Renal cortex interstitium (tissue), 11 donors: ENCODE data around the gene IRF2. TPM values are rescaled to one million over a fixed set of nuclear protein-coding genes. Genes with fewer than 3 reads are reported as not detected.
"Not testable (repeated sequence)": the region's sequence is repeated elsewhere in the genome, so short reads cannot be mapped to it uniquely, and the experiment has no call there.

ENCODE experiments used
- DNase-seq, 11 donors: peaks; one replicate each; pipeline ENCODE4 v3.0.0-alpha.2; 2013; ENCODE audit warnings: low read depth in 9 of 11, low spot score in 4 of 11; ENCODE audit errors: extremely low read depth in 1 of 11
- polyA plus RNA-seq, 3 donors: library from polyadenylated mRNA; unstranded; fragments of 120-200 nt; gene quantifications; one replicate each; pipeline ENCODE4 v1.2.1, GENCODE V29; 2013; ENCODE audit not compliant: insufficient read length in 3 of 3

The IRF2 gene
- polyA plus RNA-seq, 3 donors: 30.9 to 35.1 (median 31.4) TPM

DNA sequence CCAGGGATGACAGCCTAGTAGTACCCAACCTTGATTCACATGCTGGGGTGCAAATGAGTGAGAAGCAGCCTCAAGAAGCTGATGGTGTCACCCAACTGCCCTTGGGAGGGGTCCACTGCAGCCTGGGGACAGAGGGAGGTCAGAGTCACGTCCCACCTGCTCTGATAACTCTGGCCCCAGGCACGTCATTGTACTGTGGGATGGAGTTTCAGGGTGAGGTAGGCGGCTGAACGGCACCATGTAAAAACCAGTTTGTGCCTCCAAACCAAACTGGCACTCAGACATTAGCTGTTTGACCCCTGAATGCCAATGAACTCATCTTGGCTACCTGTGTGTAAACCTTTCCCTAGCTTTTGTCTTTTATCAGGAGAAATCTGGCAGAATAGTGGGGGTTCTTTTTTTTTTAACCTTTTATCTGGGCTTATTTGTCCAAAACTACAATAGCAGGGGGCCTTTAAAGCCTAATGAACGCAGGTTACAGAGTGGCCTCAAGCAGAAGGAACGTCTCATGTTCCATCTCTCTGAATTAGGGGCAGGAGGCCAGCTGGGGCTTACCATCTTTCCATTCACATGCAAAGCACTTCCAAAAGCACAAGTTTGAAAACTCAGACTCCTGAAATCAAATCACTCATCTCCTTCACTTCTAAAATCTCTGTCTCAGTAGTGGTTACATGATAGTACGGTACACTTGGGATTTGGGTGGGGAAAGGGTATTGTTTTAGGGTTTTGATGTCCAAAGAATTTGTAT lies 89.4 kb downstream of the IRF2 start:
- DNase-seq: no peak

DNA sequence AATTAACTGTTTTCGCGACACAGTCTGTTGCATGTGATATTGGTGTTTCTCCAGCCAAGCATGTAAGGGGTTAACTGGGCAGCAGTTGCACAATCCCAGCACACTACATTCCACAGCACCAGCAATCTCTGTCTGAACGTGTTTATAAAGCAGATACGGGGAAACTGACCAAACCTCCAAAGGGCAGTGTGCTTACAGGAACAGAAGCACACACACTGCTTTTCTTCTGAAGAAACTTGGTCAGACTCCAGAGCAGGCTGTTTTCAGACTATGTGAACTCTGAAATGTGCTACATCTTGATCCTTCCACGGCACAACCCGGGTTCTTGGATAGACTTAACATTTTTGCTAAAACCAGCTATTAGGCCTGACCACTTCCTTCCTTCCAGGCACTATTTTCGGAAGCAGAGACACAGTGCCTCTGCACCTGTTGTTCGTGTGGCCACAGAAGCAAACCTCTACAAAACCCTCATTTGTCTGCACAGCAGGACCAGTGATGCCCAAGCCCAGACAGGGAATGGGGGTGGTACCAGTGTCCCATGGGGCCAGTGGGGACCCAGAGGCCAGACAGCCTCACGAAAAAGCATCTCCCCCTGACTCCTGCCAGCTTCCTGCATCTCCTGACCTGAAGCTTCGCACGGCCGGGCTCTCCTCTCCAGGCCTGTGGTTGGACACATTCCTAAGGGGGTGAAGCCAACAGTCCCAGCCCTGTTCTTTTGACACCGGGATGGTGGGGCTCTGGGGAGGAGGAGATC lies 90.1 kb downstream of the IRF2 start:
- DNase-seq: no peak

DNA sequence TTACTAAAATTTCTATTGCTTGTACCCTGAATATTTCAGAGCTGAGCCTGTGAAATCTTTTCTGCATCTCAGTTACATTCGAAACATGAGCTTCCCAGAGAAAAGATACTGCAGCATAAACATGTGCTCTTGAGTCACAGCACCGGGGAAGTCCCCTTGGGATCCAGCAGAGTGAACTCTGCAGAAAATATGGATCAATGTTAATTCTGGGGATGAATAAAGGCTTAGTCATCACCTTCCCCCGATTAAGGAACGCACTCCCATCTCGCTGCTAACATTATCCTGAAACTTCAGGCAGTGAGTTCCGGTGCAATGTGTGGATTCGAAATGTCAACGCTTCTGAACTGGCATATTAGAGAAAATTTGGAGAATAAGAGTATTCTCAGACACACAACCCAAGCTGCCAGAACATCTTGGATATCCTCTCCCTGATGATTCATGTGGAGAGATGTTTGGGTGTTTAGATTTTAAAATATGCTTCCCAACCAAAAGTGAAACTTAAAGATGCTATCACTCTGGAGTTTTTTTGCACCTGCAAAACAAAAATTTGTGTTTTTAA lies 90.8 kb downstream of the IRF2 start:
- no peak for DNase-seq

DNA sequence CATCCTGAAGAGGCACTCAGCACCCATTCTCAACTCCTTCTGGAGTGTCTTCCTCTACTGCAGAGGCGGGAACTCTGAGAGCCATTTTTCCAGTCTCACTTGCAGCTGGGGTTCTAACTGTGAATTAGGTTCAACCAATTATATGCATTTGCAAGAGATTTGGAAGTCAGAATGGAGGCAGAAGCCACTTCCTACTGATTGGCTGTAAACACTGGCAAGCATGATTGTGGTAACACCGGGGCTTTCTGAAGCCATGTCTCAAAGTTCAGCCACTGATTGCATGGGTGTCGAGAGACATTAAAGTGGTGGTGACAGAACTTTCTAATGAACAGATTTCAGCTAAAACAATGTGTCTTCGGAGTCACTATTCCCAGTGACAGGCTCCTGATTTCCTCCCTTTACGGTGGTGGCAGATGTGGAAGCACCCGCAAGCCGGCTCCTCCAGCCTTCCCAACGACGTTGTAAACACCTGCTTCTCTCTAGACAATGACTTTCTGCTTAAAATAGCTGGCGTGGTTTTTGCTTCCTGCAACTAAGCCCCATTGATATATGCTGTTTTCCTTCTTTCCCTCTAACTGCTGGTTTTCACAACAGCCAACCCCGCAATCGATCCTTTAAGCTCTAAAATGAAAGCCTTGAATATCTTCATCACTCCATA lies 92.0 kb downstream of the IRF2 start:
- no peak for DNase-seq

DNA sequence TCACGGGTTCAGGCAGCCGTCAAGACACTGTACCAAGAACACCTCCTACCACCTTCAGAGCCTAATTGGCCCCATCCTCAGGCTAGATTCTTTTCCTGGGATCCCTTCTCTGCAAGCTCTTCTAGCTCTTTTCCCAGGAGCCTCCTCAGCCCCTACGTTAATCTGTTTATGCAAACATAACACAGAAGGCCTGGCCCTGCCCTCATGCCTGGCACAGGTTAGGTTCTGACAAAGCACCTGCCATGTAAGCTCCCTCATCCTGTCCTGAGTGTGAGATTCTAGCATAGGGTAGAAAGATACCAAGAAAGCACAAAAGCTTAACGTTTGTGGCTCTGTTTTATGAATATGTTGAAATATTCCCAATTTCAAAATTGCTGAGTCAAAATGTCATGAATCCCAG lies 93.6 kb downstream of the IRF2 start:
- no peak for DNase-seq

DNA sequence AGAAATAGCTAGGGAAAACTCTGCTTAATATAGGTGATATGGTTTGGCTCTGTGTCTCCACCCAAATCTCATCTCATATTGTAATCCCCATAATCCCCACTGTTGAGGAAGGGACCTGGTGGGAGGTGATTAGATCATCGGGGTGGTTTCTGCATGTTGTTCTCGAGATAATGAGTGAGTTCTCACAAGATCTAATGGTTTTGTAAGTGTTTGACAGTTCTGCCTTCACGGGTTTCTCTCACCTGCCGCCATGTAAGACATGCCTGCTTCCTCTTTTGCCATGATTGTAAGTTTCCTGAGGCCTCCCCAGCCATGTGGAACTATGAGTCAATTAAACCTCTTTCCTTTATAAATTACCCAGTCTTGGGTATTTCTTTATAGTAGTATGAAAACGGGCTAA lies 94.1 kb downstream of the IRF2 start:
- DNase-seq: not testable (repeated sequence)

DNA sequence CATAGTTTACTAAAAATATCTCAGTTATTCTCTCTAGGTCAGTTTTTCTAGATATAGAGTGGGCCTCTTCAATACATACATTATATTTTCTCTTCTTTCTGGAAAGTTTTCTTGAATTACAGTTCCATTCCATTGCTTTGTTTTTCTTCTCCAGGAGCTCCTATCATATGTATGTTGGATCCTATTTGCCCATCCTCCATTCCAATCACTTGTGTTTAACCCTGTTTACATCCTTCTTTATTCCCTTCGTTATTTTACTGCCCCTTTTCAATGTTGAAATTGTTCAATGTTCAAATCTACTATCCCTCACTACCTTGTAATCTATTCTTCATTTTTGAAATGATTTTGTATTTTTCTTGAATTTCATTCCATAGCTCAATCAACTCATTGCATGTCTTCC lies 97.4 kb downstream of the IRF2 start:
- DNase-seq: no peak

DNA sequence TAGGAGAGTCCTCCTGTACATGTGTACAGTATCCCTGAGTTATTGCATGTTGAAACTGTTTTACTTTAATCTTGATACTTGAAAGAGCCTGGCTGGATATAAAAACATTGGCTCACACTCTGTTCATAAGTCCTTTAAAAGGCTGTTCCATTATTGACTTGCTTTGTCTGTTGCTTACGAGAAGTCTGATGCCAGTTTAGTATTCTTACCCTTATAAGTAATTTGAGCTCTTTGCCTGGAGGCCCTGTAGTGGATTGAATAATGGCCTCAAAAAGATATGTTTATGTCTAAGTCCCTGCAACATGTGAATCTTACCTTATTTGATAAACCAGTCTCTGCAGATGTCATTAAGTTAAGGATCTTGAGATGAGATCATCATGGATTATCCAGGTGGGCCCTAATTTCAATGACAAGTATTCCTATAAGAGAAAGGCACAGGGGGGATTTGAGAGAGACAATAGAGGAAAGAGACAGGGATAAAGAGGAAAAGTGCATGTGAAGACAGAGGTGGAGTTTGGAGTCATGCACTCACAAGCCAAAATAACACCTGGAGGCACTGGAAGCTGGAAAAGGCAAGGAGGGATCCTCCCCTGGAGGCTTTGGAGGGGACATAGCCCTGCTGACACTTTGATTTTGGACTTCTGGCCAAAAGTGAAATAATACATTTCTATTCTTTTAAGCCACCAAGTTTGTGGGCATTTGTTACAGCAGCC lies 98.1 kb downstream of the IRF2 start:
- no peak for DNase-seq

DNA sequence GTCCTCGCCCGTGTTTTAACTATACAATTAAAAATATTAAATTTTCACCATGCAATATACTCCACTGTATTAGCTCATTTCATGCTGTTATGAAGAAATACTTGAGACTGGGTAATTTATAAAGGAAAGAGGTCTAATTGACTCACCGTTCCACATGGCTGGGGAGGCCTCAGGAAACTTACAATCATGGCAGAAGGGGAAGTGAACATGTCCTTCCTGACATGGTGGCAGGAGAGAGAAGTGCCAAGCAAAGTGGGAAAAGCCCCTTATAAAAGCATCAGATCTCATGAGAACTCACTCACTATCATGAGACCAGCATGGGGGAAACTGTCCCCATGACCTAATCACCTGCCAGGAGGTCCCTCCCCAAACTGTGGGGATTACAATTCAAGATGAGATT lies 98.7 kb downstream of the IRF2 start:
- not testable (repeated sequence) for DNase-seq

DNA sequence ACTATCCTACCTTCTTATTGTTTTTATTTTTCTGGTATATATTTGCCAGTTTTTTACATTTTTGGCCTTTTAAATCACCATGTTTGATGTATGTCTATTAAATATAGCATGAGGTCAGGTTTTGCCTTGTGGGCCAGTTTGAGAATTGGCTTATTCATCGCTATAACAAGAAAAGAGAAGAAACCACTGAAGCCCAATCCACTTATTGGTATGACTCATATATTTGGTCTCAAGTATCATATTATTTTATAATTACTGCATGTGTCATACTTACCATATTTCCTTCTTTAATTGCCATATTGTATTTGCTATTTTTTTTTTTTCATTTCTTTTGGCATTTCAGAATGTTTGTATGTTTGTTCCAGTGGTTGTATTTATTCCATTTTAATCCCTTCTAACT lies 99.3 kb downstream of the IRF2 start:
- no peak for DNase-seq

DNA sequence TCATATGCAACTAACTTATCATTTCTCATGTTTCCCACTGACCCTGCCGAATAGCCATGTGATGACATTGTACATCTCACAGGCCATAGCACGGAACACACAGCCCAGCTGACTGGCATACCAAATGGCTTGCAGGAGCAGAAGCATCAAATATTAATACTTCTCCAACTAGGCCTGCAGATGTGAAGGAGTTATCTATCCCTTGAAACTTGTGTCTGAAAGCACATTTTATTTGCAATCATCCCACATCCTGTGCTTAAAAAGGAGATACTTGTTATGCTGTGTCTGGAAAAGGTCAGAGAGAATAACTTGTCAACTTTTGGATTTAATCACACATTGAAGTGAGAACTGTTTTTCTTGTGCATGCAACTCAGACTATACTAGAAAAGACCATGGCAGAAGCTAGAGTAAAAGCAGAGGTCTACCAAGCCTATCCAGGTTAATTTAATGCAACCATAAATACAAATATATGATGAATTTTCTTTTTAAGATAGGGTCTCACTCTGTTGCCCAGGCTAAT lies 100.4 kb downstream of the IRF2 start:
- no peak for DNase-seq

DNA sequence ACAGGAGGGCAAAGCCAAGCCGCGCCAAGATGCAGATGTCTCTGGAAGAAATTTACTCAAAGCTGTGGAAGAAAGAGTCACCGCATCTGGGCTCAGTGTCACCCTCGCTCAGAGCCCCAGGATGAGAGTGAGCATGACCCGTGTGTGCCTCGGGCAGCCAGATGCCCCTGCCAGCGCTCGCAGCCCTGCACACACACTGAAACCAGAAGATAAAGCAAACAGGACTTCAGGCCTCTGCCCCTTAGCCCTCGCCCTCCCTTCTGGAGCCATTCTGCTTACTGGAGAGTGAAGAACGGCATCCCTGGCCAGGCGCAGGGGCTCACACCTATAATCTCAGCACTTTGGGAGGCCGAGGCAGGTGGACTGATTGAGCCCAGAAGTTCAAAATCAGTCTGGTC lies 103.0 kb downstream of the IRF2 start:
- no peak for DNase-seq

DNA sequence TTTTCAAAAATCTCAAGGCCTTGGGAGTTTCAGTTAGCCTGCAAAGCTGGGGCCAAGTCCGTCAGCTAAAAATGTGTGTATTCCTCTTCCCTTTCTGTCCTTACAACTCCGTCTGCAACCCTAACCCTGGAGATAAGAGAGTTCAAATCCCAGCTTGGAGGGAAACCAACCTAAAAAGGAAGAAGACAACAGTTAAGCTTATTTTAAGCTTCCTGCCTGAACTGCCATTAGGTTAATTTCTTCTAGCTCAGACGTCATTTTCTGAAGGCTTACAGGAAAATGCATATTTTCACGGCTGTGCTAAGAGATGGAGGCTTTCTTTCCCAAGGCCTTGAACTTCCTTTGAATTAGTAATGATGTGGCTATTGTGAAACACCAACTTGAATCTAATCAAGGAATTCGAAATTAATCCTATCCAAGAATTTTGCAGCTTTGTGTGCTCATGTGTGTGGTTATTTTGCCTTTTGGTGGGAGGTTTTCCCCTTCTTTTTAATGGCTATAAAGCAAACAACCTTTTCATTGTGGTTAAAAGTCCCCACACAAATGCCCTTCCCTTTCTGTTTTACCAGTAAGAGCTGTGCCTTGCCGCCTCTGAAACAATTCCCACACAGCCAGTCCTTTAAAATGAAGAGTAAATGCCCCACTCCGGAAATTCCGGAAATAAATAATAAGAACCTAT lies 103.5 kb downstream of the IRF2 start:
- DNase-seq: no peak

DNA sequence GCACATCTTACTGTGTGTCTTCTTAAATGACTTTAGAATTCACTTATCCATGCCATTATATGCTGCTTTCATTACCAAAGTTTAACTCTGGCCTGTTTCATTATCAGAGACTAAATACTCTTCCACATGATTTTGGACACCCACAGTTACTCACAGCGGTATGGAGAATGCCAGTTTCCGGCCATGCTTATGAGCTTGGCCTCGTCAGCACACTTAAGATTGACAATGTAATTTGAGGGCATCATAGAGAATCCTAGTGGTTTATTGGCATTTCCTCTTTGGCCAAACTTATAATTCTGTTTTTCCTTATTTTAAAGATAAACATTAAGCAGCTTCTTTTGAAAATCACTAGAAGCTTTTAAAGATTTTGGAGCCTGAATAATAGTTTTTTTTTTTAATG lies 104.5 kb downstream of the IRF2 start:
- no peak for DNase-seq

DNA sequence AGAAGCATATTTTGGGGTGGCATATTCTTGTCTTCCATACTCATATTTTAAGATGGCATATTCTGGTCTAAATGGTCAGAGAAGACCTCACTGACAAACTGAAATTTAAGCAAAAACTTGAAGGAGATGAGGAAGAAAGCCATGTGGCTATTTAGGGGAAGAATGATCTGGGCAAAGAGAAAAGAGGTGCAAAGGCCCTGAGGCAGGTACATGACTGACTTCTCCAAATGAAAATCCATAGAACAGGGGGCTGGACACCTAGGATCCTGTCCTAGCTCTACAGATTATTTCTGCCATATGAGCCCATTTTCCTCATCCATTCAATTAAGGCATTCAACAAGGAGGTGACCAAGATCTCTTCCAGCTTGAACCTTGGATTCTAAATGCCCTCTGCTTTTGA lies 105.6 kb downstream of the IRF2 start:
- DNase-seq: no peak

DNA sequence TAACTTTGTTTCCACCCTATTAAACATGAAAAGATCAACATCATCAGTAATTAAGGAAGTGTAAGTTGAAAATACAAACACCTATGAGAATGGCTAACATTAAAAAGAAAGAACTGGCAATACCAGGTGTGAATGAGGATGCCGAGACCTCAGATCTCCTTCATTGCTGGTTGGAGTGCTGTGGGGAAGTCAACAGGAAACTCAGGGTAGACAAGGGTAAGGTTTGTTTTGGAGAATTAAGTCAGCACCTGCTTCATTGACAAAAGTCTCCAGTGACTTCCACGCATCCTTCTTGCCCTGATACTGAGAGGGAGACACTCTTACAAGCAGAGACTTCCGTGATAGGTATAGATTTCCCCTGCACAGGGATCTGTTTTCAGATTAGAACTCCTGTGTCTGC lies 106.1 kb downstream of the IRF2 start:
- DNase-seq: no peak

DNA sequence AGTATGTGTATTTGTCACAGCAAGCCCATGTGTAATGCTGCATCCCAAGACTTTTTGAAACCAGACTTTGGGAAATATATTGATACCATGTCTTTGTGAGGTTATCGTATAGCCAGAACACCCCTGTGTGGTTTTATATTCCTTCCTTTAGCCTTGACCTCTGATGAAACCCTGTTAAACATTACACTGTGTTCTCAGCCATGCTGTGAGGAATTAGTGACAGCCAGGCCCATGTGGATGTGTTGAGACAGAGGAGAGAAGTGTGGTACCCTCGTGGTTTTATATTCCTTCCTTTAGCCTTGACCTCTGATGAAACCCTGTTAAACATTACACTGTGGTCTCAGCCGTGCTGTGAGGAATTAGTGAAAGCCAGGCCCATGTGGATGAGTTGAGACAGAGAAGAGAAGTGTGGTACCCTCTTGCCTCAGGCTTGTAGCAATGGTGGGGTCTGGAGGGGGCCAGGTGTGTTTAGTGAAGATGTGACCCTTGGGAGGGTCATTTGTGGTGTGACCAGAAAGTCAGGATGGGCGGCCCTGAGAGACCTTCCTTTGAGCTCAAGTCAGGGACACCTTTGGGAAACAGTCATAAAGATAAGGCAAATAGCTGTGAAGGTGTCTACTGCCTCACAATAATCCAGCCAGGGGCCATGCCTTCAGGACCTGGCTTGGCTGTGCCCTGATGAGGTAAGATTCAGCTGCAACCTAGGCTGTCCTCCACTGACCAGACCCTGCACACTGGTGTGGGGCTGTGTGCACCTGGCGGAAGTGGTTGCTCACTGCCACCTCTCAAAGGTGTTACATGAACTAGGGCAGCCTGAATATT lies 110.0 kb downstream of the IRF2 start:
- DNase-seq: no peak

DNA sequence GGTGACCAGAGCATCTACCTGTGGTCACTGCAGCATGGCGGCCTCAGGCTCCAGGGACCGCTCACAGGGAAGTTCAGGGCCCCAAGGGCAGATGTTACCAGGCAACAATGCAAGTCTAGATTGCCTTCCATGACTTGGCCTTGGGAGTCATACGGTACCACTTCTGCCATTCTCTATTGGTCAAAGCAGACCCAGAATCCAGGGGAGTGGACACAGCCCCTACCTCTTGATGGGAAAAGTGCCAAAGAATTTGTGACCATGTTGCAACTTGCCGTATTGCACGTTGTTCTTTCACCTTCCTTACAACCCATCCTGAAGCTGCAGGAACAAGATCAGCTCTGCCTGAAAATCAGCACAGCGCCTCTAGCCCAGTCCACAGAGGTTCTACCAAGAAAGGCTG lies 111.1 kb downstream of the IRF2 start:
- DNase-seq: no peak
